Stimulated activated CD4-positive, alpha-beta T cell treated with anti-CD3 and anti-CD28 coated beads, Interleukin-2, amount 100 ng/mL, for 24 hours (primary cell): ENCODE results near the gene PRCP.
"Not testable (repeated sequence)": the region's sequence is repeated elsewhere in the genome, so short reads cannot be mapped to it uniquely, and the experiment has no call there.

Source experiments
- DNase-seq, 2 donors: peaks; one replicate each; pipeline ENCODE4 v3.0.0-alpha.2; 2020

PRCP gene

GRCh38 chr11:82867495-82868082 lies 32.6 kb downstream of the PRCP start:
- DNase-seq: peak; percentile 78 to 85

- no peak for DNase-seq
Observed at GRCh38 chr11:82865841-82866240, 34.4 kb downstream of the PRCP start.

GRCh38 chr11:82864268-82864667 lies 36.0 kb downstream of the PRCP start:
- DNase-seq: peak in 1 of 2 donors; percentile 16

- DNase-seq: no peak
Observed at GRCh38 chr11:82863209-82863608, 37.0 kb downstream of the PRCP start.

- DNase-seq: no peak
Observed at GRCh38 chr11:82862379-82862778, 37.9 kb downstream of the PRCP start.

- no peak for DNase-seq
Observed at GRCh38 chr11:82859750-82860149, 40.5 kb downstream of the PRCP start.

- DNase-seq: no peak
Observed at GRCh38 chr11:82858556-82859091, 41.6 kb downstream of the PRCP start.

GRCh38 chr11:82858133-82858532 lies 42.1 kb downstream of the PRCP start:
- DNase-seq: no peak

- no peak for DNase-seq
Observed at GRCh38 chr11:82857145-82857544, 43.1 kb downstream of the PRCP start.

GRCh38 chr11:82855616-82856015 lies 44.6 kb downstream of the PRCP start:
- DNase-seq: no peak

GRCh38 chr11:82854916-82855315 lies 45.3 kb downstream of the PRCP start:
- not testable (repeated sequence) for DNase-seq

- no peak for DNase-seq
Observed at GRCh38 chr11:82854242-82854641, 46.0 kb downstream of the PRCP start.

- no peak for DNase-seq
Observed at GRCh38 chr11:82848829-82849228, 51.4 kb downstream of the PRCP start.

- no peak for DNase-seq
Observed at GRCh38 chr11:82845356-82846353, 54.6 kb downstream of the PRCP start.

GRCh38 chr11:82843057-82843795 lies 57.0 kb downstream of the PRCP start:
- DNase-seq: no peak

GRCh38 chr11:82842019-82842418 lies 58.2 kb downstream of the PRCP start:
- no peak for DNase-seq

- no peak for DNase-seq
Observed at GRCh38 chr11:82837650-82838049, 62.6 kb downstream of the PRCP start.

- no peak for DNase-seq
Observed at GRCh38 chr11:82832983-82833382, 67.2 kb downstream of the PRCP start.

GRCh38 chr11:82831364-82831763 lies 68.9 kb downstream of the PRCP start:
- no peak for DNase-seq

- no peak for DNase-seq
Observed at GRCh38 chr11:82830746-82831145, 69.5 kb downstream of the PRCP start.

- no peak for DNase-seq
Observed at GRCh38 chr11:82829101-82829500, 71.1 kb downstream of the PRCP start.

GRCh38 chr11:82828472-82828871 lies 71.8 kb downstream of the PRCP start:
- DNase-seq: no peak

GRCh38 chr11:82826526-82826925 lies 73.7 kb downstream of the PRCP start:
- no peak for DNase-seq
